GM12891 (cell line): ENCODE data around the gene TMEM208.

Source experiments
- PAX5 ChIP-seq: IDR thresholded peaks from 2 replicates; pipeline ENCODE4 v1.6.1; 2011; ENCODE audit warnings: low read length, moderate library complexity, mild to moderate bottlenecking; ENCODE audit not compliant: insufficient read depth, severe bottlenecking
- POLR2A ChIP-seq: IDR thresholded peaks from 2 replicates; pipeline ENCODE4 v1.6.1; 2011; ENCODE audit warnings: low read depth, low read length, control low read depth
- POLR2AphosphoS5 ChIP-seq: IDR thresholded peaks from 2 replicates; pipeline ENCODE4 v1.6.1; 2011; ENCODE audit warnings: low read depth, low read length, control low read depth
- POU2F2 ChIP-seq: IDR thresholded peaks from 2 replicates; pipeline ENCODE4 v1.6.1; 2011; ENCODE audit warnings: low read depth, mild to moderate bottlenecking, control low read depth, low read length, moderate library complexity
- SPI1 ChIP-seq: IDR thresholded peaks from 2 replicates; pipeline ENCODE4 v1.6.1; 2011; ENCODE audit warnings: low read depth, low read length, control low read depth
- TAF1 ChIP-seq: IDR thresholded peaks from 2 replicates; pipeline ENCODE4 v1.6.1; 2011; ENCODE audit warnings: low read depth, low read length, control low read depth

DNA sequence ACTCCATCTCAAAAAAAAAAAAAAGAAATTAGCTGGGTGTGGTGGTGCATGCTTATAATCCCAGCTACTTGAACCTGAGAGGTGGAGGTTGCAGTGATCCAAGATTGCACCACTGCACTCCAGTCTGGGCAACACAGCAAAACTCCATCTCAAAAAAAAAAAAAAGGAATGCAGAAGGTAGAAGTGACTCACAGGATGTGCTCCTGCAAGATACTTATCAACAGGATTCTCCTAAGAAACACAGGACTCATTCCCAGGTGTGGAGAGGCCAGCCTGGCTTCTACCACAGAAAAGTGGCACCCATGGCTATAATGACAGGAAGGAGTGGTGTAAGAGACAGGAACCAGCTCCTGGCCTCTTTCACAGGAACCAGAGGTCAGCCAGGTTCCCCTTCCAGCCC, 14.2 kb upstream of the TMEM208 start:
- TF ChIP-seq POU2F2 (no peak), POLR2AphosphoS5 (no peak), POLR2A (no peak), TAF1 (no peak), PAX5 (no peak), SPI1 (no peak)
